GM12878 (cell line): ENCODE results near the gene HMGB1. TPM values are rescaled to one million over a fixed set of nuclear protein-coding genes. Genes with fewer than 3 reads are reported as not detected.

ENCODE experiments used
- ATAC-seq: fragments of 200-7000 bp; cut with Tn5 transposase; 3 replicates; pipeline ENCODE4 v1.9.1; 2020; ENCODE audit warnings: mild to moderate bottlenecking, moderate library complexity
- BruUV-seq: library from RNA; stranded (reverse); fragments of 400-500 nt; replicated peaks from 2 replicates; lab custom pipeline; 2021; lab: Mats Ljungman, UMichigan
- CTCF ChIA-PET: fragments of 300-600 bp; sonication (Branson Sonifier 250); formaldehyde crosslinking; extraction: SDS; loops from one replicate; lab custom pipeline; 2021; ENCODE audit warnings: inconsistent platforms; lab: Yijun Ruan, JAX
- POLR2A ChIA-PET: fragments of 350-600 bp; formaldehyde crosslinking; extraction: SDS; loops from one replicate; lab custom pipeline; 2021; ENCODE audit warnings: inconsistent platforms; lab: Charles Lee
- RAD21 ChIA-PET: fragments of 300-600 bp; sonication (Branson Sonifier 250); formaldehyde crosslinking; loops from one replicate; lab custom pipeline; 2023; ENCODE audit warnings: antibody characterized with exemption; ENCODE audit not compliant: unreplicated experiment; lab: Charles Lee
- SMC1A ChIA-PET: fragments of 300-600 bp; sonication (Branson Sonifier 250); formaldehyde crosslinking; loops from one replicate; lab custom pipeline; 2023; ENCODE audit not compliant: unreplicated experiment, uncharacterized antibody; lab: Charles Lee
- DNase-seq: peaks from one replicate; pipeline ENCODE4 v3.0.0-alpha.2; 2011; ENCODE audit warnings: low read depth, low spot score
- FAIRE-seq: peaks from 3 replicates; lab custom pipeline; 2011; peaks lifted over from hg19 to GRCh38; lab: Jason Lieb, UNC
- H2AFZ ChIP-seq: 2 replicates; pipeline ENCODE4 v1.6.0; 2011; ENCODE audit warnings: low read depth, low read length, control low read depth; ENCODE audit not compliant: control insufficient read depth
- H3K27ac ChIP-seq: 2 replicates; pipeline ENCODE4 v1.5.1; 2011; ENCODE audit warnings: control low read depth; ENCODE audit not compliant: control insufficient read depth, insufficient read depth
- H3K27me3 ChIP-seq, 2 experiments: replicated peaks in 1 of 2; 2 replicates each; pipeline versions ENCODE4 v1.6.0 to v1.6.1; 2011; ENCODE audit warnings: low read length in 1 of 2; ENCODE audit not compliant: control insufficient read depth in 2 of 2, insufficient read depth in 2 of 2
- H3K36me3 ChIP-seq, 2 experiments: 2 replicates each; pipeline ENCODE4 v1.5.1; 2011; ENCODE audit warnings: low read length in 1 of 2; ENCODE audit not compliant: control insufficient read depth in 2 of 2, insufficient read depth in 2 of 2
- H3K4me1 ChIP-seq: 2 replicates; pipeline ENCODE4 v1.6.1; 2011; ENCODE audit warnings: mild to moderate bottlenecking, low read length, moderate library complexity, mixed read lengths; ENCODE audit not compliant: control insufficient read depth, insufficient read depth
- H3K4me2 ChIP-seq: 2 replicates; pipeline ENCODE4 v1.6.0; 2011; ENCODE audit warnings: control low read depth; ENCODE audit not compliant: control insufficient read depth, insufficient read depth
- H3K4me3 ChIP-seq: fragments of 200-600 bp; sonication (generic); 2 replicates; pipeline ENCODE4 v1.5.1; 2016
- H3K79me2 ChIP-seq: 2 replicates; pipeline ENCODE4 v1.6.0; 2011; ENCODE audit warnings: low read length; ENCODE audit not compliant: control insufficient read depth, insufficient read depth
- H3K9ac ChIP-seq: 2 replicates; pipeline ENCODE4 v1.8.0; 2011; ENCODE audit warnings: low read length, control low read depth, mixed read lengths; ENCODE audit not compliant: control insufficient read depth, insufficient read depth
- H3K9me3 ChIP-seq: replicated peaks from 3 replicates; pipeline ENCODE4 v1.5.1; 2011; ENCODE audit warnings: mild to moderate bottlenecking, low read length; ENCODE audit not compliant: control insufficient read depth, insufficient read depth
- H4K20me1 ChIP-seq: 2 replicates; pipeline ENCODE4 v1.6.0; 2011; ENCODE audit not compliant: control insufficient read depth, insufficient read depth
- BCL3 ChIP-seq: IDR thresholded peaks from 2 replicates; pipeline ENCODE4 v1.6.1; 2011; ENCODE audit warnings: borderline replicate concordance, low read depth, mild to moderate bottlenecking, moderate library complexity, low read length; ENCODE audit not compliant: insufficient read depth, poor library complexity, severe bottlenecking
- BCLAF1 ChIP-seq: fragments of 450-650 bp; IDR thresholded peaks from 2 replicates; pipeline ENCODE4 v1.6.1; 2017; ENCODE audit warnings: antibody characterized with exemption, mild to moderate bottlenecking, moderate library complexity
- CBX3 ChIP-seq: fragments of 200-600 bp; sonication (generic); IDR thresholded peaks from 2 replicates; pipeline ENCODE4 v1.6.1; 2016; ENCODE audit warnings: low read depth, borderline replicate concordance
- CEBPB ChIP-seq, 2 experiments: fragments of 150-350 bp in 1 of 2; IDR thresholded peaks; 2 replicates each; pipeline ENCODE4 v1.6.1; 2012 to 2014; ENCODE audit warnings: low read depth in 2 of 2, low read length in 2 of 2, borderline replicate concordance in 1 of 2, inconsistent platforms in 1 of 2
- GATAD2B ChIP-seq: fragments of 450-650 bp; conservative IDR thresholded peaks from 2 replicates; pipeline ENCODE4 v1.6.1; 2017; ENCODE audit warnings: low read depth, mild to moderate bottlenecking, moderate library complexity
- IKZF2 ChIP-seq, 2 experiments: fragments of 450-650 bp; IDR thresholded peaks; 2 replicates each; pipeline ENCODE4 v1.6.1; 2017; ENCODE audit warnings: mild to moderate bottlenecking in 2 of 2, moderate library complexity in 2 of 2
- KDM1A ChIP-seq: fragments of 200-600 bp; sonication (generic); IDR thresholded peaks from 2 replicates; pipeline ENCODE4 v1.6.1; 2016; ENCODE audit warnings: borderline replicate concordance
- PAX5 ChIP-seq: IDR thresholded peaks from 2 replicates; pipeline ENCODE4 v1.6.1; 2011; ENCODE audit warnings: low read depth, low read length, borderline replicate concordance
- RFX5 ChIP-seq: IDR thresholded peaks from 2 replicates; pipeline ENCODE4 v1.6.1; 2011; ENCODE audit warnings: low read depth, low read length, improper control_type of control experiment
- SMAD1 ChIP-seq: fragments of 450-650 bp; IDR thresholded peaks from 2 replicates; pipeline ENCODE4 v1.6.1; 2018; ENCODE audit warnings: mild to moderate bottlenecking, low read depth; ENCODE audit not compliant: partially characterized antibody
- TAF1 ChIP-seq: IDR thresholded peaks from 2 replicates; pipeline ENCODE4 v1.6.1; 2011; ENCODE audit warnings: mild to moderate bottlenecking, low read depth, low read length, borderline replicate concordance
- YBX1 ChIP-seq: fragments of 450-650 bp; IDR thresholded peaks from 2 replicates; pipeline ENCODE4 v1.6.1; 2016; ENCODE audit warnings: antibody characterized with exemption
- WGBS: methylation state at CpG from one replicate; pipeline ENCODE4 v1.1.6; 2016; ENCODE audit warnings: low lambda C conversion rate; ENCODE audit not compliant: insufficient replicate concordance, insufficient coverage; ENCODE audit errors: missing lambda C conversion rate; 5-methylcytosine and 5-hydroxymethylcytosine counted together
- in situ Hi-C: fragments of 300-500 bp; cut with MboI; formaldehyde crosslinking; loops from 9 replicates; pipeline ENCODE4 v1.14.3; 2018; ENCODE audit warnings: mixed read lengths
- intact Hi-C: fragments of 100-400 bp; cut with micrococcal nuclease; formaldehyde crosslinking; loops from one replicate; pipeline ENCODE4 v1.14.2; 2022; ENCODE audit not compliant: unreplicated experiment
- polyA plus RNA-seq, 11 experiments: library from polyadenylated mRNA; depleted of rRNA in 4 of 11; unstranded in 6 of 11; stranded (reverse) in 5 of 11; fragments of >200 nt; fragmentation: Nextera tagmentation in 4 of 11; fragmentation: Illumina TruSeq in 1 of 11; extraction: Ambion mirVana in 4 of 11; extraction: Trizol in 1 of 11; gene quantifications; 1 replicate in 1 of 11; 2 replicates in 10 of 11; pipeline versions ENCODE4 v1.2.1 to v1.2.3, GENCODE V29; 2011 to 2016; ENCODE audit warnings: inconsistent platforms in 2 of 11, missing spikeins in 2 of 11, low read depth in 1 of 11
- total RNA-seq, 4 experiments: library from RNA; depleted of rRNA in 3 of 4; stranded (reverse); fragments of >200 nt in 3 of 4; fragmentation: Illumina TruSeq in 1 of 4; extraction: Trizol in 1 of 4; gene quantifications; 2 replicates each; pipeline versions ENCODE4 v1.2.1 to v1.2.3, GENCODE V29; 2013 to 2021
- TF ChIP-seq, protein P1 (sequence below): IDR thresholded peaks from 2 replicates; pipeline ENCODE4 v1.6.1; 2012; ENCODE audit warnings: low read depth, low read length, improper control_type of control experiment

Gene HMGB1
- total and polyA plus RNA-seq, 10 of the 15 experiments (the other 5 are each of a cell fraction or from before 2014, with no cell fraction given) = 365 to 2,529 (median 1,396) TPM

GRCh38 chr13:30438286-30438685 is 27.4 kb downstream of the HMGB1 start (continued):
- TF ChIP-seq BCLAF1 = no peak

DNA sequence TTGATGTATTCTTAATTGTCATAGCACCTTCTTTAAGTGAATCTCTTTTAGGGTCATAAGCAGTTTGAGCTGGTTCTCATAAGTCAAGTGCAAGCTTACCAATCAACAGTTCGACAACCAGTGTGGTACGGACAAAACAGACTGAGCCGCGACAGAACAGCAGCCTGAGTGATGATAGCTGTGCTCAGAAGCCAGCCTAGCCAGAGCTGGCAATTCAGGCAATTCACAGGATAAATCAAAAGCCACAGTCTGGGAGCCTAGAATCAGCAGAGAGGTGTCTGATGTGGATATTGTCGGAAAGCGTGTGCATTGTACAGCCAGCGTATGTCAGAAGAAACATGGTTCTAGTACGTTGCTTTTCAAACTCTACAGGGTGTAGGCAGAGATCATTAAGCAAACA is 28.6 kb downstream of the HMGB1 start:
- Histone ChIP-seq H3K27me3 (no peaks in the 10 kb centered on the region), H4K20me1 (no peaks in the 10 kb centered on the region), H3K36me3 (no peaks in the 10 kb centered on the region), H3K4me2 (no peak overlapping the region), H2AFZ (no peak overlapping the region), H3K9me3 (no peaks in the 10 kb centered on the region; the same call in 2 of the 3 replicates), H3K4me1 (peaks cover 3% of the 10 kb centered on the region; the same call in 1 of the 2 replicates), H3K79me2 (no peaks in the 10 kb centered on the region), H3K9ac (no peak overlapping the region), H3K27ac (no peak overlapping the region), H3K4me3 (no peak overlapping the region)
- intact Hi-C loops (no loop called here), in situ Hi-C loops (no loop called here)
- ChIA-PET CTCF (no interaction called here), POLR2A (interaction anchor here (0.7 to 1.2 kb wide), 5 partner anchors 8 to 61 kb away, joined by 3 to 5 read pairs (median 3); partner anchors contain the start of gene UBE2L5), RAD21 (interaction anchor here (1.1 to 1.3 kb wide), 4 partner anchors 8 to 305 kb away, joined by 3 to 4 read pairs (median 3); no protein-coding TSS in a partner anchor), SMC1A (interaction anchor here (0.6 to 1.3 kb wide), 6 partner anchors 12 to 304 kb away, joined by 3 to 6 read pairs (median 4); no protein-coding TSS in a partner anchor)
- DNase-seq (no peak), ATAC-seq (no peak), FAIRE-seq (no peak)
- no TSS peak for BruUV-seq
- WGBS = 98% methylated on average over 8 of the region's 8 CpGs
- TF ChIP-seq GATAD2B (no peak), KDM1A (no peak), SMAD1 (no peak), TAF1 (no peak), IKZF2 (IDR thresholded peaks at IDR 0.05) (no peak), BCLAF1 (no peak), YBX1 (no peak), RFX5 (no peak), BCL3 (no peak), CBX3 (no peak), CEBPB (IDR thresholded peaks at IDR 0.05; ENCODE audit: borderline replicate concordance in 1 of 2, low read depth in 2 of 2, low read length in 2 of 2) (no peak), PAX5 (no peak)
- TF ChIP-seq, protein P1, sequence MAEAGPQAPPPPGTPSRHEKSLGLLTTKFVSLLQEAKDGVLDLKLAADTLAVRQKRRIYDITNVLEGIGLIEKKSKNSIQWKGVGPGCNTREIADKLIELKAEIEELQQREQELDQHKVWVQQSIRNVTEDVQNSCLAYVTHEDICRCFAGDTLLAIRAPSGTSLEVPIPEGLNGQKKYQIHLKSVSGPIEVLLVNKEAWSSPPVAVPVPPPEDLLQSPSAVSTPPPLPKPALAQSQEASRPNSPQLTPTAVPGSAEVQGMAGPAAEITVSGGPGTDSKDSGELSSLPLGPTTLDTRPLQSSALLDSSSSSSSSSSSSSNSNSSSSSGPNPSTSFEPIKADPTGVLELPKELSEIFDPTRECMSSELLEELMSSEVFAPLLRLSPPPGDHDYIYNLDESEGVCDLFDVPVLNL = no peak
